GM18868 (cell line): ENCODE measurements around the gene TRAF3IP1.

ENCODE experiments used
- ATAC-seq: cut with Tn5 transposase; IDR thresholded peaks from one replicate; pipeline ENCODE4 v1.9.1; 2021; ENCODE audit warnings: mild to moderate bottlenecking, moderate library complexity; ENCODE audit not compliant: unreplicated experiment

Gene TRAF3IP1

DNA sequence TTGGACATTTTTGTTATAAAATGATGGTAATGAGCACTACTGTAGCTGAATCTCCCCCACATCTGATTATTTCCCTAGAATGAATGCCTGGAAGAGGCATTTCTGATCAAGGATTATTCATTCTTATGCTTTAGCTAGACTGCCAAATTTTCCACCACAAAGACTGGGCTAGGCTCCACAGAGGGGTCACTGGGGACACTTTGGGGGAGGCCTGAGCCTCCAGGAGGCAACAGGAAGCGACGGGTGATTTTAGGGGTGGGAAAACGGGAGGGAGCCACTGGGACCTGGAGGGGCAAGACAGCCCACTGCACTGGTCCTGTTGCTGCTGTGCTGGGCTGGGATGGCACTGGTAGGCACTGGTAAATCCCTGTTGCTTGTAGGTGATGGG lies 104.0 kb downstream of the TRAF3IP1 start:
- ATAC-seq, result no peak

- ATAC-seq, result no peak
Observed at GRCh38 chr2:238425505-238425978, 105.2 kb downstream of the TRAF3IP1 start.

DNA sequence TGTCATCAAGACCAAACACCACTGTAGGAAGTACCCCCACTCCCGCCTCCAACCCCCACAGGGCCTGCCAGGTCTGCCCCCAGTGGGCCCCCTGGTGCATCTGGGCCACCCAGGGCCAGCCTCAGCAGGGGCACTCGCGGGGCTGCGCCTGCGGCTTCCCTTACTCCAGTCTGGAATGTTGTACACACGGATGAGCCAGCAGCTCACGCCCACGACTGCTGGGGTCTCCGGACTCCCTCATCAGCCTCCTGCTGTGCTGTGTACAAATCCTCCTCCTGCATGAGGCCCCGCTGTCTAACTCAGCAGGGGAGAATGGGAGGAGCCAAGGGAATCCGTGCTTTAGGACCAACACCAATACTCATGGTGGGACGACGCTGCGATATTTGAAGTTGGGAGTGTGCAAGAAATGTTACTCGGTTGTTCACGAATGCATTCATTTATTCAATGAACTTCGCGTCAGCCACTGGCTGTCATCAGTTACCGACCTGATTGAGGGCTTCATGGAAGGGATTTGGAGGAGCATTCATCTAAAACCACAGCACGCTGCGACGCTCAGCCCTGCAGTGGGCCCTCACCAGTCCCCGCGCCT lies 105.8 kb downstream of the TRAF3IP1 start:
- peak; percentile 22 for ATAC-seq

- peak; percentile 84 for ATAC-seq
Observed at GRCh38 chr2:238426568-238427434, 106.5 kb downstream of the TRAF3IP1 start, which contains the start of gene ASB1. ASB1 (plus strand) TSS chr2:238426927; CDS start chr2:238427071, 144 bp downstream.

DNA sequence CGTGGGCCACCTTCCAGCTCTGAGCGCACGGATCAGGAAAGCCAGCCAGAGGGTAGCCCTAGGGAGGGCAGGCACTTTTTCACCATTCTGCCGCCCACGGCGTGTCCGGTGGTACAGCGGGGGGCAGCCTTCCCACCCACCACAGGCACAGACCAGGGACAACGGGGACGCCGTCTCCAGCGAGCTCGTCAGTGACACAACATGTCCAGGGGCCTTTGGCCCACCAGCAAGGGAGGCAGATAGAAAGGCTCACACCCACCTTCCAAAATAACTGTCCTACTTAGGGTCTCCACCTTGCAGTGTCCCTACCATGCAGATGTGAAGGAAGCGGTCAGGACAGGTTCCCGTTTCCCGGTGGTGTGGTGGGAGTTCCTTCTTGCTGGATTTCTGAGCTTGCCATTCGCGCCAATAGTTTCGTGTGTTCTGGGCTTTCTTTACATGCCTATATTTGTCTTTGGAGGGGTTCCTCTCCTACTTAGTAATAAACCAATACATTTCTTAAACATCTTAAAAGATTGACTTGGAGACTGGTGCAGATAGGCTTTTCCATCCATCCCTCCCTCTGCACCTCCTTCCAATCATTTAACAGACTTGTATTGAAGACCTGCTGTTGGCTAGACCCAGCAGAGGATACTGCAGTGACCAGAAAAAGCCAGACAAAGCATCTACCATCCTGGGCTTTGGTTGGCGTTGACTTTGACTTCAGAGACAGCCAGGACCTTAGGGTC lies 107.3 kb downstream of the TRAF3IP1 start:
- no peak for ATAC-seq

GRCh38 chr2:238428866-238429265 lies 108.5 kb downstream of the TRAF3IP1 start:
- no peak for ATAC-seq

DNA sequence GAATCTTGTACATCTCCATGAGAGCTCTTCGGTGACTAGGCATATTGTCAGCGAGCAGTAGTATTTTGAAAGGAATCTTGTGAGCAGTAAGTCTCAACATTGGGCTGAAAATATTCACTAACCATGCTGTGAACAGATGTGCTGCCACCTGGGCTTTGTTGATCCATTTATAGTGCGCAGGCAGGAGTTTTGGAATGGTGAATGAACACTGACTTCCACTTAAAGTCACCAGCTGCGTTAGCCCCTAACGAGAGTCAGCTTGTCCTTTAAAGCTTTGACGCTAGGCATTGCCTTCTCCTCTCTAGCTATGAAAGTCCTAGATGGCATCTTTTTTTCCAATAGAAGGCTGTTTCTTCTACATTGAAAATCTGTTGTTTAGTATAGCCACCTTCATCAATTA lies 110.5 kb downstream of the TRAF3IP1 start:
- no peak for ATAC-seq

- no peak for ATAC-seq
Observed at GRCh38 chr2:238431456-238431855, 111.1 kb downstream of the TRAF3IP1 start.

- ATAC-seq, result no peak
Observed at GRCh38 chr2:238433300-238433915, 113.1 kb downstream of the TRAF3IP1 start.

GRCh38 chr2:238433941-238434845 lies 113.9 kb downstream of the TRAF3IP1 start:
- no peak for ATAC-seq

- ATAC-seq, result no peak
Observed at GRCh38 chr2:238434846-238435751, 114.8 kb downstream of the TRAF3IP1 start.

GRCh38 chr2:238435752-238436096 lies 115.4 kb downstream of the TRAF3IP1 start:
- ATAC-seq, result no peak

DNA sequence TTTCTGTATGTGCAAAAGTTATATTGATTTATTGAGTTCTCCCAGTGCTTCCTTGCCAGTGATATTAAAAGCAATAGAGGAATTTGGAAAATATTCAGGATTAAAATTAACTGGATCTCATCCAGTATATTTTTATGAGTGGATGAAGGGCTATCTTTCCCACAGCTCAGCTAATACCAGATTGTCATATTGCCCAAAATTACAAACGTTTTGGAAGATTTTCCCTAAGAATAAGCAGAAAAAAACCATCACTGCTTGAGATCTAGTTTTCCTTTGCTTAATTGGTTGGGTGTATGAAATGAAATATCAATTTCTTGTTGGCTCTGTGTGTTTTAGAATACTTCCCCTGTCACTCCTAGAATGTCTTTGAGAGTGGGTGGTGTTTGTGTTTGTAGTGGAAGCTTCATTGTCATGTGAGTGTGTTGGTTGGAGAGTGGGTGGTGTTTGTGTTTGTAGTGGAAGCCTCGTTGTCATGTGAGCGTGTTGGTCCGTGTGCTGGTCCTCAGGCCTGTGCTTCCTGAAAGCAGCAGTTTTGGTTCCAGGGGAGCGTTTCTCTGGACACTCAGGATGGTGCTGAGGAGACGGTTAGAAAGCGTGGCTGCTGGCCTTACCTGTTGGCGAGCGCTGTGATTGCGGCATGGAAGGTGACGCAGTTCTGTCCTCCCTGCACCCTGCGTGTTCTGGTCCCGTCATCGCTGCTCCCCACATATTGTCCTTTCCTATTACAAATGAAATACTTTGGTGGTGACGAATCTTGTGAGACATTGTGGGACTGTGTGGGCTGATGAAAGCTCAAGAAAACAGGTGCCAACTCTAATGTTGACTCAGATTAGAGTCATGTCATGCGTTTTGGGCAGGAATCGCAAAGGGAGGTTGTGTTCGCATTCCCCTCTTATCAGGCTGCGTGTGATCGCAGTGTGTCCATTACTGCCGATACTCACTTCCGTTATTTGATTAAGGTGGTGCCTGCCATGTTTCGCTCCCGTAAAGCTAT lies 118.8 kb downstream of the TRAF3IP1 start:
- no peak for ATAC-seq

DNA sequence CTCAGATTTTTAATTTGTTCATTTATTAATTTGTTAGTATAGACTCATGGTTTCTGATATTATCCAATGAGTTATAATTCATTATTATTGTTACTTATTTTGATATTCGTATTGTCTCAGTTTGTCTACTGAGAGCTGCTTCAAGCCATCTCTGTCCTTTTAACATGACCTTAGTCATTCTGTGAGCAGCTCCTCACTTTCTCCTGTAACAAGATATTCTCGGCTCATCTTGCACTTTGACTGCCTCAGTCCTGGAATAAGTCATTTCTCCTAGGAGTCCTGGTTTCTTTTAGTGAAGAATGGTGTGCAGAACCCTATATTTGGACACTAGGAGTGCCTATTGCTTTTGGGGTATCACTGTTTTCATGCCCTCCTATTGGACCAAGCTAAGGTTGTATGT lies 119.6 kb downstream of the TRAF3IP1 start:
- ATAC-seq, result no peak

DNA sequence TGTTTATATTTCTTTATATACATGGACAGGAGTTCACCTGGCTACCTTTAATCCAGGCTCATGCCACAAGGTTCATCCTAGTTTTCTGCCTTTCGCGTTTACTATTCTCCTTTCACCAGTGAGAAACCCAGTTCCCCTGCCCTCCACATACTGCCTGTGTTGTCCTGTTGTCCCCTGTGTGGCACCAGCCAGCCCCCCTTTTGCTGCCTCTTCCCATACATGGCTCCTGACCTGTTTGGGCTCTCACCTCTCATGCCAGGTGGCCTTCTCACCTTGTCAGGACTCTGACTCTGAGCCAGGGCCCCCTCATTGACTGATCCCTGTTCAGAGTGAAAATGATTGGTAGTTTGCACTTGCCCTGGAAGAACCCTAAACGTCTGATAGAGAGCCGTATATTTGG lies 120.0 kb downstream of the TRAF3IP1 start:
- no peak for ATAC-seq

DNA sequence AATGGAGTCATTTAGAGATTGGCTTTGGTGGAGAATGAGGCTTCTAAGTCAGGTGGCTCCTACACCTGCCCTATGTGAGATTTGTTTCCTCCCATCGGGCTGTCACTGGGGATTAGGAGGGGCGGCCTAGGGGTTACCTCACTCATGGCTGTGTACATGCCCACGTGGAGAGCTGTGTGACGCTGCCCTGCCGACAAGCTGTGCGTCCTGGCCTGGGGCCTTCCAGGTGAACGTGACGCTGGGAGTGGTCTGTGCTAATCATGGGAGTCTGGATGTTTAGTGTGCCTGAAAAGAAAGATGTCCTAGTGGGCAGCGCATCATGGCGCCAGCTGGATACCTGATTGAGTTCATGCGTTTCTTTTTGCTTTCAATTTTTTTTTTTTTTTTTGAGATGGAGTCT lies 120.4 kb downstream of the TRAF3IP1 start:
- ATAC-seq, result no peak

DNA sequence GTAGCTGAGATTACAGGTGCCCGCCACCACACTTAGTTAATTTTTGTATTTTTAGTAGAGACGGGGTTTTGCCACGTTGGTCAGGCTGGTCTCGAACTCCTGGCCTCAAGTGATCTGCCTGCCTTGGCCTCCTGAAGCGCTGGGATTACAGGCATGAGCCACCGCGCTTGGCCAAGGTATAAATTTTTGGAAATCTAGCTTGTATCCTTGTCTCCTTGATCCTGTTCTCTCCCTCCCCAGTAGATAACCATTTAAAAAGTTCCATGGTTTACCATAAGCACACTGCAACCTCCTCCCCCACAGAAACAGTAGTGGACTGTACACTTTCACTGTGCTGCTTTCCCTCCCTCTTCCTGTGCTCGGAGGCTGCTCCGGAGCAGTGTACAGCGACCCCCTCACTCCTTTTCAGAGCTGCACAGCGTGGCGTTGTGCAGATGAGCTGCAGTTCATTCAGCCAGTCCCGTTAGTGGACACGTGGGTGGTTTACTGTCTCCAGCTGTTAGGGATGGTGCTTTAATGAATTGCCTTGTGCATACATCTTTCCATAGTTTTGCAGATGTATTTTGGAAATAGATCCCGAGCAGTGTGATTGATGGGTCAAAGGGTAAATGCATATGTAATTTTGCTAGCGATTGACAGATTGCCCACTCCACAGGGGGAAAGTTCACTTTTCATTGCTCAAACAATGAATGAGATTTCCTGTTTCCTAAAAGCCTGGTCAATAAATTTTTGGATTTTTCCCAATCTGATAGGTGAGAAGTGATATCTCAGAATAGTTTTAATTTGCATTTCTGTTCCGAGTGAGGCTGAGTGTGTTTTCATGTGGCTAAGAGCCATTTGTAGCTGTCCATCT lies 121.2 kb downstream of the TRAF3IP1 start:
- no peak for ATAC-seq
